HepG2 (cell line): ENCODE measurements around the gene INPP4B. TPM values are rescaled to one million over a fixed set of nuclear protein-coding genes. Genes with fewer than 3 reads are reported as not detected.

Experiments
- ATAC-seq: fragments of 200-7000 bp; cut with Tn5 transposase; 3 replicates; pipeline ENCODE4 v1.9.1; 2020; ENCODE audit warnings: mild to moderate bottlenecking, moderate library complexity
- BruUV-seq: library from RNA; stranded (reverse); fragments of 400-500 nt; replicated peaks from 2 replicates; lab custom pipeline; 2021; lab: Mats Ljungman, UMichigan
- CTCF ChIA-PET: fragments of 300-600 bp; formaldehyde crosslinking; extraction: SDS; loops from one replicate; lab custom pipeline; 2021; ENCODE audit warnings: low total read pairs, inconsistent platforms, low intra/inter-chr PET ratio; lab: Yijun Ruan, JAX
- POLR2A ChIA-PET: fragments of 350-600 bp; sonication (Branson Sonifier 250); formaldehyde crosslinking; loops from one replicate; lab custom pipeline; 2020; ENCODE audit warnings: antibody characterized with exemption, inconsistent platforms; lab: Yijun Ruan, JAX
- DNase-seq: peaks from one replicate; pipeline ENCODE4 v3.0.0-alpha.2; 2015; ENCODE audit warnings: low spot score
- FAIRE-seq: peaks from 3 replicates; lab custom pipeline; 2011; peaks lifted over from hg19 to GRCh38; lab: Jason Lieb, UNC
- H2AFZ ChIP-seq: one replicate; pipeline ENCODE4 v1.6.1; 2011; ENCODE audit warnings: low read length, inconsistent platforms
- H3K27ac ChIP-seq: fragments of 300-600 bp; 3 replicates; pipeline ENCODE4 v1.8.0; 2011; ENCODE audit warnings: mixed run types, mild to moderate bottlenecking, mixed read lengths, low read length, inconsistent platforms; ENCODE audit not compliant: insufficient read depth; ENCODE audit errors: extremely low read length
- H3K27me3 ChIP-seq, 2 experiments: fragments of 200-600 bp in 1 of 2; 2 replicates in 1 of 2; 3 replicates in 1 of 2; pipeline versions ENCODE4 v1.6.0 to v1.8.0; 2011; ENCODE audit warnings: low read length in 2 of 2, mild to moderate bottlenecking in 2 of 2, moderate library complexity in 2 of 2, inconsistent platforms in 1 of 2; ENCODE audit not compliant: insufficient read depth in 2 of 2, control insufficient read depth in 1 of 2
- H3K36me3 ChIP-seq, 2 experiments: fragments of 200-600 bp in 1 of 2; replicated peaks in 1 of 2; 2 replicates in 1 of 2; 3 replicates in 1 of 2; pipeline versions ENCODE4 v1.5.1 to v1.8.0; 2011; ENCODE audit warnings: low read length in 2 of 2, inconsistent platforms in 1 of 2; ENCODE audit not compliant: insufficient read depth in 2 of 2, control insufficient read depth in 1 of 2
- H3K4me1 ChIP-seq: 2 replicates; pipeline ENCODE4 v1.5.1; 2012; ENCODE audit warnings: low read length, inconsistent platforms; ENCODE audit not compliant: insufficient read depth
- H3K4me2 ChIP-seq: 2 replicates; pipeline ENCODE4 v1.6.0; 2011; ENCODE audit warnings: low read depth, low read length, inconsistent platforms
- H3K4me3 ChIP-seq, 3 experiments: fragments of 200-600 bp in 1 of 3; sonication (generic), shearing (Covaris generic) in 1 of 3; replicated peaks in 1 of 3; 2 replicates each; pipeline ENCODE4 v1.5.1; 2011 to 2016; ENCODE audit warnings: low read length in 3 of 3, inconsistent platforms in 2 of 3, low read depth in 2 of 3, mild to moderate bottlenecking in 2 of 3, control low read depth in 1 of 3, mixed read lengths in 1 of 3; ENCODE audit not compliant: insufficient read depth in 1 of 3
- H3K79me2 ChIP-seq: one replicate; pipeline ENCODE4 v1.6.1; 2011; ENCODE audit warnings: low read length, inconsistent platforms; ENCODE audit not compliant: insufficient read depth
- H3K9ac ChIP-seq: 2 replicates; pipeline ENCODE4 v1.6.0; 2011; ENCODE audit warnings: mild to moderate bottlenecking, low read depth, low read length, inconsistent platforms; ENCODE audit not compliant: insufficient read depth
- H3K9me3 ChIP-seq: 2 replicates; pipeline ENCODE4 v1.5.1; 2012; ENCODE audit warnings: mild to moderate bottlenecking, low read length
- H4K20me1 ChIP-seq: 2 replicates; pipeline ENCODE4 v1.6.0; 2011; ENCODE audit warnings: inconsistent platforms, mild to moderate bottlenecking, low read length, moderate library complexity; ENCODE audit not compliant: insufficient read depth
- NR2F1 ChIP-seq, 2 experiments: fragments of 450-650 bp in 1 of 2; formaldehyde crosslinking in 1 of 2; IDR thresholded peaks; 2 replicates each; pipeline versions ENCODE4 v1.5.0 to v1.6.1; 2016 to 2020; ENCODE audit warnings: mild to moderate bottlenecking in 1 of 2, missing compliant biosample characterization in 1 of 2, missing genetic modification reagents in 1 of 2, moderate library complexity in 1 of 2
- ZNF430 ChIP-seq: sonication (generic); formaldehyde crosslinking; IDR thresholded peaks from 2 replicates; pipeline ENCODE4 v1.9.0; 2021; ENCODE audit warnings: mild to moderate bottlenecking, missing genetic modification reagents
- WGBS: methylation state at CpG from one replicate; pipeline ENCODE4 v1.1.6; 2017; ENCODE audit warnings: low lambda C conversion rate; 5-methylcytosine and 5-hydroxymethylcytosine counted together
- in situ Hi-C: cut with HindIII; loops from 2 replicates; pipeline ENCODE4 v1.10.0; 2017; ENCODE audit warnings: low pct_unique_long_range_greater_than_20kb; ENCODE audit not compliant: extremely low pct_ligation_motif_present
- intact Hi-C: fragments of 100-400 bp; cut with micrococcal nuclease; formaldehyde crosslinking; loops from one replicate; pipeline ENCODE4 v1.10.0; 2022; ENCODE audit not compliant: unreplicated experiment
- polyA plus RNA-seq, 8 experiments: library from polyadenylated mRNA; depleted of rRNA in 3 of 8; stranded (reverse) in 7 of 8; unstranded in 1 of 8; fragments of >200 nt; fragmentation: Illumina TruSeq in 4 of 8; extraction: Trizol in 4 of 8; gene quantifications; 2 replicates each; pipeline versions ENCODE4 v1.2.1 to v1.2.3, GENCODE V29; 2011 to 2016; ENCODE audit warnings: low read depth in 4 of 8, missing spikeins in 1 of 8, mixed read lengths in 1 of 8; ENCODE audit not compliant: insufficient read depth in 1 of 8
- total RNA-seq, 5 experiments: library from RNA; depleted of rRNA; stranded (reverse); fragments of >200 nt; fragmentation: Illumina TruSeq; extraction: Trizol; gene quantifications; 2 replicates each; pipeline ENCODE4 v1.2.3, GENCODE V29; 2016; ENCODE audit warnings: low read depth in 1 of 5
- TF ChIP-seq, protein P1 (sequence below), 2 experiments: fragments of 450-650 bp in 1 of 2; sonication (generic) in 1 of 2; formaldehyde crosslinking in 1 of 2; IDR thresholded peaks; 2 replicates each; pipeline versions ENCODE4 v1.6.1 to v1.8.0; 2016 to 2022; ENCODE audit warnings: antibody characterized with exemption in 1 of 2, mild to moderate bottlenecking in 1 of 2, missing genetic modification reagents in 1 of 2
- TF ChIP-seq, protein P2 (sequence below): sonication (generic); formaldehyde crosslinking; conservative IDR thresholded peaks from 2 replicates; pipeline ENCODE4 v1.4.0; 2020; ENCODE audit warnings: missing genetic modification reagents
- TF ChIP-seq, protein P3 (sequence below): sonication (generic); formaldehyde crosslinking; IDR thresholded peaks from 2 replicates; pipeline ENCODE4 v1.5.1; 2020; ENCODE audit warnings: missing genetic modification reagents, mild to moderate bottlenecking, borderline replicate concordance

INPP4B gene
- total and polyA plus RNA-seq, 2 of the 13 experiments (the other 11 are each of a cell fraction or from before 2014, with no cell fraction given) = not detected

DNA sequence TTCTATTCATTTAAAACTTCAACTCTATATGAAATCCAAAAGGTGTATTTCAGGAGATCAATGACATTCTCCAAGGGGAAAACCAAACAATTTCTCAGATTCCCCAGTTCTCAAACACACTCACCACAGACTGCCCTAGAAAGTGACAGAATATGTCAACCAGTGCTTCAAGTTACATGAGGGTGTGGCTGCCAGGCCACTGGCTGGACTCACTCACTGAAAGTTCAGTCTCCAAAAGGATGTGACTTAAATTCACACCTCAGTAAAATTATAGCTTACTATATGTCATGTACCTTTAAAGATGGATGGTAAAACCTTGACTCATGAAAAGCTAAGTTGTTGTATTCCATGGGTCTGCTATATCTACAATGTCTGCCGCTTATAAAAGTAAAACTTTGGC is 7.3 kb downstream of the INPP4B start (continued):
- TF ChIP-seq, protein P1, sequence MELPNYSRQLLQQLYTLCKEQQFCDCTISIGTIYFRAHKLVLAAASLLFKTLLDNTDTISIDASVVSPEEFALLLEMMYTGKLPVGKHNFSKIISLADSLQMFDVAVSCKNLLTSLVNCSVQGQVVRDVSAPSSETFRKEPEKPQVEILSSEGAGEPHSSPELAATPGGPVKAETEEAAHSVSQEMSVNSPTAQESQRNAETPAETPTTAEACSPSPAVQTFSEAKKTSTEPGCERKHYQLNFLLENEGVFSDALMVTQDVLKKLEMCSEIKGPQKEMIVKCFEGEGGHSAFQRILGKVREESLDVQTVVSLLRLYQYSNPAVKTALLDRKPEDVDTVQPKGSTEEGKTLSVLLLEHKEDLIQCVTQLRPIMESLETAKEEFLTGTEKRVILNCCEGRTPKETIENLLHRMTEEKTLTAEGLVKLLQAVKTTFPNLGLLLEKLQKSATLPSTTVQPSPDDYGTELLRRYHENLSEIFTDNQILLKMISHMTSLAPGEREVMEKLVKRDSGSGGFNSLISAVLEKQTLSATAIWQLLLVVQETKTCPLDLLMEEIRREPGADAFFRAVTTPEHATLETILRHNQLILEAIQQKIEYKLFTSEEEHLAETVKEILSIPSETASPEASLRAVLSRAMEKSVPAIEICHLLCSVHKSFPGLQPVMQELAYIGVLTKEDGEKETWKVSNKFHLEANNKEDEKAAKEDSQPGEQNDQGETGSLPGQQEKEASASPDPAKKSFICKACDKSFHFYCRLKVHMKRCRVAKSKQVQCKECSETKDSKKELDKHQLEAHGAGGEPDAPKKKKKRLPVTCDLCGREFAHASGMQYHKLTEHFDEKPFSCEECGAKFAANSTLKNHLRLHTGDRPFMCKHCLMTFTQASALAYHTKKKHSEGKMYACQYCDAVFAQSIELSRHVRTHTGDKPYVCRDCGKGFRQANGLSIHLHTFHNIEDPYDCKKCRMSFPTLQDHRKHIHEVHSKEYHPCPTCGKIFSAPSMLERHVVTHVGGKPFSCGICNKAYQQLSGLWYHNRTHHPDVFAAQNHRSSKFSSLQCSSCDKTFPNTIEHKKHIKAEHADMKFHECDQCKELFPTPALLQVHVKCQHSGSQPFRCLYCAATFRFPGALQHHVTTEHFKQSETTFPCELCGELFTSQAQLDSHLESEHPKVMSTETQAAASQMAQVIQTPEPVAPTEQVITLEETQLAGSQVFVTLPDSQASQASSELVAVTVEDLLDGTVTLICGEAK (IDR thresholded peaks at IDR 0.05) = no peak
- TF ChIP-seq, protein P1 (CRISPR knock-in tag; IDR thresholded peaks at IDR 0.05) = no peak

DNA sequence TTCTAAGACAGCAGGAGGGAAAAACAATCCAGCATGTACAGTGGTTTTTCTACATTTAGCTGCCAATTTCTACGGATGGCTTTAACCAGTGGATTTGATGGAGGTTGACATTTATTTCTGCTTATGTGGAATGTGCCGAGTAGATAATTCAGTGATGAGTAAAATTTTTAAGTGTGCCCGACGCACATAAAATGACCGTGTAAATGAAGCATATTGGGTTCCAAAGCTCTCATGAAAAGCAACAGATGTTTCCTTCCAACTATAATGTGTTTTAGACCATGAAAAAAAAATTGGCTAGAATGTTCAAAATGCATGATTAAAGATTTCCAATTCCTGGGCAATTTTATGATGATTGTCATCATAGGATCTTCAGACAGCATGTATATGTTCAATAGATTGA is 14.1 kb downstream of the INPP4B start:
- Histone ChIP-seq H3K4me2 (no peak overlapping the region), H3K4me3 (no peak overlapping the region), H2AFZ (no peak overlapping the region), H4K20me1 (no peaks in the 10 kb centered on the region), H3K9me3 (no peaks in the 10 kb centered on the region), H3K9ac (no peak overlapping the region), H3K79me2 (no peaks in the 10 kb centered on the region), H3K4me1 (no peaks in the 10 kb centered on the region), H3K27ac (no peak overlapping the region), H3K27me3 (no peaks in the 10 kb centered on the region; a peak in 1 of 5 replicates), H3K36me3 (no peaks in the 10 kb centered on the region)
- DNase-seq (no peak), FAIRE-seq (no peak), ATAC-seq (no peak)
- ChIA-PET CTCF (no interaction called here), POLR2A (no interaction called here)
- intact Hi-C loops (no loop called here), in situ Hi-C loops (loop anchor here (25.0 kb wide), 1 partner anchor 1670 kb away; no protein-coding TSS in a partner anchor)
- BruUV-seq = no TSS peak
- WGBS = 32% methylated on average over 5 of the region's 5 CpGs
- TF ChIP-seq, protein P2, sequence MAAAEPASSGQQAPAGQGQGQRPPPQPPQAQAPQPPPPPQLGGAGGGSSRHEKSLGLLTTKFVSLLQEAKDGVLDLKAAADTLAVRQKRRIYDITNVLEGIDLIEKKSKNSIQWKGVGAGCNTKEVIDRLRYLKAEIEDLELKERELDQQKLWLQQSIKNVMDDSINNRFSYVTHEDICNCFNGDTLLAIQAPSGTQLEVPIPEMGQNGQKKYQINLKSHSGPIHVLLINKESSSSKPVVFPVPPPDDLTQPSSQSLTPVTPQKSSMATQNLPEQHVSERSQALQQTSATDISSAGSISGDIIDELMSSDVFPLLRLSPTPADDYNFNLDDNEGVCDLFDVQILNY (CRISPR knock-in tag) = no peak
- TF ChIP-seq ZNF430 (CRISPR knock-in tag) (no peak), NR2F1 (CRISPR knock-in tag; IDR thresholded peaks at IDR 0.05) (no peak)
- TF ChIP-seq, protein P3, sequence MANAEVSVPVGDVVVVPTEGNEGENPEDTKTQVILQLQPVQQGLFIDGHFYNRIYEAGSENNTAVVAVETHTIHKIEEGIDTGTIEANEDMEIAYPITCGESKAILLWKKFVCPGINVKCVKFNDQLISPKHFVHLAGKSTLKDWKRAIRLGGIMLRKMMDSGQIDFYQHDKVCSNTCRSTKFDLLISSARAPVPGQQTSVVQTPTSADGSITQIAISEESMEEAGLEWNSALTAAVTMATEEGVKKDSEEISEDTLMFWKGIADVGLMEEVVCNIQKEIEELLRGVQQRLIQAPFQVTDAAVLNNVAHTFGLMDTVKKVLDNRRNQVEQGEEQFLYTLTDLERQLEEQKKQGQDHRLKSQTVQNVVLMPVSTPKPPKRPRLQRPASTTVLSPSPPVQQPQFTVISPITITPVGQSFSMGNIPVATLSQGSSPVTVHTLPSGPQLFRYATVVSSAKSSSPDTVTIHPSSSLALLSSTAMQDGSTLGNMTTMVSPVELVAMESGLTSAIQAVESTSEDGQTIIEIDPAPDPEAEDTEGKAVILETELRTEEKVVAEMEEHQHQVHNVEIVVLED = no peak
